Esophagus squamous epithelium (tissue), 4 donors: ENCODE results near the gene VASH1.

Experiments used
- POLR2A ChIP-seq, 4 donors: fragments of 450-650 bp; IDR thresholded peaks; one replicate each; pipeline ENCODE4 v1.6.1; 2017; ENCODE audit warnings: antibody characterized with exemption in 4 of 4, mild to moderate bottlenecking in 4 of 4, moderate library complexity in 3 of 4
- TF ChIP-seq, protein P1 (sequence below), 6 experiments: fragments of 450-650 bp in 4 of 6; fragments of 200-600 bp in 2 of 6; sonication (generic) in 2 of 6; IDR thresholded peaks; one replicate each; pipeline ENCODE4 v1.5.1; 2016 to 2019; ENCODE audit warnings: antibody characterized with exemption in 6 of 6, mild to moderate bottlenecking in 4 of 6, moderate library complexity in 4 of 6

DNA sequence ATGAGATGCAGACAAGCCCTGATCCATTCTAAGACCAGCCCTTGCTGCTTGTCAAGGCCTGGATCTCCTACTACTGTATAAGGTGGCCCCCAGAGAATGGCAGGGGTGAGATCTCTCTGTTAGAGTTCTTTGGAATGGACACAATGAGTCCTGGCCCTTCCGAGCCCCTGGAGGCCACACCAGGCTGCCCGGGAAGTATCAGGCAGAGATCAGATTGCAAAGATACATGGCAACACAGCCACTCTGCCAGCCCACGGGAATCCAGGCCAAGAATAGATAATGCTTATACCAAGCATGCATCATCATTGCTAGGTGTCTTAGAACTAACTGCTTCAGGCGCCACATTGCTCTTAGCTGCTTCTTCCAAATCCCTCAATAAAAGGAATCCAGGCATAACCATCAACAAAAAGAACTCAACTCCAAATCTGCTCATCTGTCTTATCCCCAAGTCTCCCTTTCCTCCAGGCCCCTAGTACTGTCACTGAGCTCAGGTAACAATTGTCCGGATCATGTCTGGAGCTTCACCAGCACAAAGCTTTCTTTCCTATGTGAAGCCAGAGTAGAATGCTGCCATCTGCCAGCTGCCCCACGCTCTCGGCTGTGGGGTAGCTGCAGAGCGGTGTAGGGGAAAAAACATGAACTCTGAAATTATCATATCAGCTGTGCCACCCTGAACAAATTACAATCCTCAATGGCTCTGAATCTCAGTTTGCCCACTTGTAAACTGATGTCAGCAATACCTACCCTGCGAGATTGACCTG lies 5.5 kb upstream of the VASH1 start:
- TF ChIP-seq, protein P1, sequence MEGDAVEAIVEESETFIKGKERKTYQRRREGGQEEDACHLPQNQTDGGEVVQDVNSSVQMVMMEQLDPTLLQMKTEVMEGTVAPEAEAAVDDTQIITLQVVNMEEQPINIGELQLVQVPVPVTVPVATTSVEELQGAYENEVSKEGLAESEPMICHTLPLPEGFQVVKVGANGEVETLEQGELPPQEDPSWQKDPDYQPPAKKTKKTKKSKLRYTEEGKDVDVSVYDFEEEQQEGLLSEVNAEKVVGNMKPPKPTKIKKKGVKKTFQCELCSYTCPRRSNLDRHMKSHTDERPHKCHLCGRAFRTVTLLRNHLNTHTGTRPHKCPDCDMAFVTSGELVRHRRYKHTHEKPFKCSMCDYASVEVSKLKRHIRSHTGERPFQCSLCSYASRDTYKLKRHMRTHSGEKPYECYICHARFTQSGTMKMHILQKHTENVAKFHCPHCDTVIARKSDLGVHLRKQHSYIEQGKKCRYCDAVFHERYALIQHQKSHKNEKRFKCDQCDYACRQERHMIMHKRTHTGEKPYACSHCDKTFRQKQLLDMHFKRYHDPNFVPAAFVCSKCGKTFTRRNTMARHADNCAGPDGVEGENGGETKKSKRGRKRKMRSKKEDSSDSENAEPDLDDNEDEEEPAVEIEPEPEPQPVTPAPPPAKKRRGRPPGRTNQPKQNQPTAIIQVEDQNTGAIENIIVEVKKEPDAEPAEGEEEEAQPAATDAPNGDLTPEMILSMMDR (IDR thresholded peaks at IDR 0.05), result no peak
- TF ChIP-seq POLR2A (IDR thresholded peaks at IDR 0.05), result no peak
